ES-I3 (cell line): ENCODE measurements around the gene PLA2G4A.

Source experiments
- H3K36me3 ChIP-seq: 2 replicates; pipeline ENCODE4 v1.6.1; 2013; ENCODE audit warnings: mild to moderate bottlenecking, low read length, control low read depth, moderate library complexity; ENCODE audit not compliant: insufficient read depth
- H3K4me1 ChIP-seq: 2 replicates; pipeline ENCODE4 v1.6.1; 2013; ENCODE audit warnings: mild to moderate bottlenecking, control low read depth, low read length; ENCODE audit not compliant: insufficient read depth
- H3K9ac ChIP-seq: 2 replicates; pipeline ENCODE4 v1.6.1; 2013; ENCODE audit warnings: low read depth, mild to moderate bottlenecking, low read length, moderate library complexity
- H3K9me3 ChIP-seq: 2 replicates; pipeline ENCODE4 v1.6.1; 2013; ENCODE audit warnings: mild to moderate bottlenecking, low read length, moderate library complexity; ENCODE audit not compliant: control insufficient read depth, insufficient read depth

The PLA2G4A gene

DNA sequence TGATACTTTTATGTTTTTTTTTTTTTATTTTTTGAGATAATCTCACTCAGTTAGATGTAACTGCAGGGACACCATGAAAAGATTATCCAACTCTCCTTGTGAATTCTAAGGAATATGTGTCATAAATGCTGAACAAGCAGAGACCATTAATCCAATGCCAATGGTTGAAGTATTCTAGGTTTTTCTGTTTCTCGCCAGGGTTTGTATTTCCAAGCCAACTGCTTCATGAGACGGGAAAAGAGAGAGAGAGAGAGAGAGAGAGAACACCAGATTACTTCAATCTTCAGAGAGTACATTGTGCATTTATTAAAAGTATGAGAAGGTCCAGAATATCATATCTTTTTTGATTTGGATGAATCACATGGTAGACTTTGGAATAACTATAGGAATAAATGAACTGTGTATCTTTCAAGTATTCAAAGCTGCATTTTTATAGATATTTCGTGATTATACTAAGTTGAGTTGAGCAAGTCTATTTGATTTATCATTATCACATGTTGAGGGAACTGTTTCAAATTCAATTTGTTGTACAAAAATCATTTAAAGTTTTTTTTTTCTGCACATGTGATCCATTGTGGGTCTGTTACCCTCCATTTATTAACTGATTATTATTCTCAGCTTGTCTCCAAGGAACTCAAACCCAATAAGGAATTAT is 108.4 kb downstream of the PLA2G4A start:
- no peaks in the 10 kb centered on the region for H3K36me3 ChIP-seq
- H3K4me1 ChIP-seq, result no peaks in the 10 kb centered on the region
- no peak overlapping the region for H3K9ac ChIP-seq
- no peaks in the 10 kb centered on the region for H3K9me3 ChIP-seq

DNA sequence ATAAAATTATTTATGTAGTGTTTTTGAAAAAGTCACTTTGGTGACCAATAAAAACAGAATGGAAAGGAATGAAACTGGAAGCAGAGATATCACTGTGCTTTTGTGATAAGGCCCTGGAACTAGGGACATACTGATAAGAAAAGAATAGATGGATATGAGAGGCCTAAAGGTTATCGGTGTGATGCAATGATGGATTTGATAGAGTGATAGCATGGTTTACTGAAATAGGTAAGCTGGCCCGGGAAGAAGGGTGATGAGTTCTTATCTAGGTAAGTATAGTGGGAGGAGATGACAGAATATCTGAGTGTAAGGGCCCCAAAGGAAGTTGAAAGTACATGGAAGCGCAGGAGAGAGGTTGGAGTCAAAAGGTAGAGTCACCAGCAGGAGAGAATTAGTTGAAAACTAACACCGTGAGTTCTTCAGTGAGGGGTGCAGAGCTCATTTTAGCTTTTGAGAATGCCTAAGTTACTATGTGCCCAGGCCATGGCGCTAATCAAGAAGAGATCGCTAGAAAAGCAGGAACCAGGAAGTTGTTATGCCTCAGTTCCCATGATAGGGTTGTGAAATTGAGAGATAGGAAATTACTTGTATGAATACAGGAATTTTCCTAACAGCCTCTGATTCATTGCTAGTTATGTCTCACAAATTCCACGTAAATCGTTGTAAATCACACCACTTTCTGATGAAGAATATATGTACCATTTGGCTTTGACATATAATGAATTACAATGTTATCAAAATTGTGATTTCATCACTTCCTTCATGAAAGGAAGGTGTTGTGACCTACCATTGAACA is 115.3 kb downstream of the PLA2G4A start:
- Histone ChIP-seq H3K4me1 (no peaks in the 10 kb centered on the region), H3K9me3 (no peaks in the 10 kb centered on the region), H3K36me3 (no peaks in the 10 kb centered on the region), H3K9ac (no peak overlapping the region)

DNA sequence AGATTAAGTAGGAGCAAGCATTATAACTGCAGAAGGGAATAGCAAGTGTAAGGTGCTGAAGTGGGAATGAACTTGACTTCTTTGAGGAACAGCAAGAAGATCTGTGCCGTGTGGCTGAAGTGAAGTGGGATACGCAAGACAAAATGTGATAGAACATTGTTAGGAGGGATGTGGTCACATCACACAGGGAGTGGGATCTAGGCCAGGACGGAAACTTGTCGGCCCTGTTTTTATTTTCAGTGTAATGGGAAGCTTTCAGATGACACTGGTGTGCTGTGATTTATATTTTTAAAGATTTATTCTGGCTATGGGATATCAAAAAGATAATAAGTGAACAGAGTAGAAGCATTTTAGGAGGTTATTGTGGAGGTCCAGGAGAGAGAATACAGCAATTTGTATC is 116.4 kb downstream of the PLA2G4A start:
- Histone ChIP-seq H3K9me3 (no peaks in the 10 kb centered on the region), H3K4me1 (no peaks in the 10 kb centered on the region), H3K36me3 (no peaks in the 10 kb centered on the region), H3K9ac (no peak overlapping the region)

DNA sequence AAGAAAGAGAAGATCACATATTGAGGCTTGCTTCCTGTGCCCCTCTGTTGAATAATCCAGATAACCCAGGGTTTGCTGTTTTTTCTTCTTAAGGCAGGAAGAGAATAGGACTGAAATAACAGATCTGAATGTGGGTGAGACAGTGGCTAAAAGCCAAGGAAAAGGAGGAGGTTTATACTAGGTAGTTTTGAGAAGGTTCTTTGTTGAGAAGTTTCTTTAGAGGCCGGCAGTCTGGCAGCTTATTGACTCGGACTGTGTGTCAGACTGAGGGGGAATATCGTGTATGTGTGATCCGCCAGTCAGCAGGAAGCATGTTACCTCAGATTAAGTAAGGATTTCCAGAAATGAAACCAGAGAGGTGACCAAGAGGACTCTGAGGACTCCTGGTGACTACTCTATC is 119.8 kb downstream of the PLA2G4A start:
- Histone ChIP-seq H3K4me1 (no peaks in the 10 kb centered on the region), H3K9me3 (no peaks in the 10 kb centered on the region), H3K9ac (no peak overlapping the region), H3K36me3 (no peaks in the 10 kb centered on the region)

DNA sequence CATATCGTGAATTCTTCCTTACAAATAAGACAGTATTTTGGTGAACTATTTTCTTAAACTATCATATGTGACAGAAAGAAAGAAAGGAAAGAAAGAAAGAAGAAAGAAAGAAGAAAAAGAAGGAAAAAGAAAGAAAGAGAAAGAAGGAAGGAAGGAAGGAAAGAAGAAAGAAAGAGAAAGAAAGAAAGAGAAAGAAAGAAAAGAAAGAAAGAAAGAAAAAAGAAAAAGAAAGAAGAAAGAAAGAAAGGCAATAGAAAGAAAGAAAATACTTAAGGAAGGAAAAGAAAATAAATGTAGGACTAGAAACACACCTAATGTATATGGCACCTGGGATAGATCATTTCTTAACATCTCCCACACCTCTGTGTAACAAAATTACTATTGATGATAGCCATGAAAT is 120.4 kb downstream of the PLA2G4A start:
- H3K4me1 ChIP-seq, result no peaks in the 10 kb centered on the region
- H3K9me3 ChIP-seq, result no peaks in the 10 kb centered on the region
- H3K9ac ChIP-seq, result no peak overlapping the region
- no peaks in the 10 kb centered on the region for H3K36me3 ChIP-seq

DNA sequence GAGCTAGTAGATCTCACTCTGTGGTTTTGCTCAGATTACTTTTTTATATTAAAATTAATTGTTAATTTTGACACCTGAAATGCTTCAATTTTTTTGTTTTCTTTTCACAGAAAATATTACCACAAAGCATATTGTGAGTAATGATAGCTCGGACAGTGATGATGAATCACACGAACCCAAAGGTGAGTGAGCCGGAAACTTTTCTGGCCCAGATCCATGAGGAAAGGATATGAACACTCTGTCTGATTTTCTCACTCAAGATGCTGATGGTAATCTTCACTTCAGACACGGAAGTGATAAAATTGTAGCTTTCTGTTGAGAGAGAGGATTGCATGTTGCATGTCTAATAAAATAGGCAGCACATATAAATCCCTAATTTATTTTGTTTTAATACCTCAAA is 121.8 kb downstream of the PLA2G4A start:
- H3K9ac ChIP-seq, result no peak overlapping the region
- H3K9me3 ChIP-seq, result no peaks in the 10 kb centered on the region
- no peaks in the 10 kb centered on the region for H3K4me1 ChIP-seq

DNA sequence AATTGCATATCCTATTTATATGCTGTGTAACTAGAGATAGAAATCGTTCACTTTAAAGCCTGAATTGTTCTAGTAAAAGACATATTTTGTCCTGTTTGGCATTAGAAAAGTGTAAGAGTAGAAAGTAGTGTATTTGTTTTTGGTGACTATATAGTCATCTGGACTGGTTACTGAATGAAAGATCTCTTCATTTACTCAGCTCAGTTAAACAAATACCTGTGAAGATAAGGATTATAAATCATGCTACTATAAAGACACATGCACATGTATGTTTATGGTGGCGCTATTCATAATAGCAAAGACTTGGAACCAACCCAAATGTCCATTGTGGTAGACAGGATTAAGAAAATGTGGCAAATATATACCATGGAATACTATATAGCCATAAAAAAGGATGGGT is 125.1 kb downstream of the PLA2G4A start:
- Histone ChIP-seq H3K4me1 (no peaks in the 10 kb centered on the region), H3K9ac (no peak overlapping the region), H3K36me3 (no peaks in the 10 kb centered on the region), H3K9me3 (no peaks in the 10 kb centered on the region)

More for the DNA sequence above, 121.8 kb downstream of the PLA2G4A start:
- H3K36me3 ChIP-seq, result no peaks in the 10 kb centered on the region

DNA sequence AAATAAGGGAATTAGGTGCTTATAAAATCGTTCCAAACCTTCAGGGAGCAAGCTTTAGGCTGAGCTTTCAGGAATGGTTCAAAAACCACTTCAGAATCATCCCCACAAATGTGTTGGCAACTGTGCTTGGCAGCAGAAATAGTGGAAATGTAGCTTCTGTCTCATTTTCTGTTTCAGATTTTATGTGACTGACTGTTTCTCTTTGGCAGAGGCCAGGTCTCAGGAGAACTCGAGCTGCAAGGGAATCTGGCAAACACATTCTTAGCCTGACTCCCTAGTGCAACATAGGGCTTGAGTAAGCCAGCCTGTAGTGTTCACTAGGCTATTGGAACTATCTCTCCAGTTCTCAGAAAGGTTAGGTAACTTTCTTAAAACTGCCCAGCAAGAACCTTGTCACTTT is 128.6 kb downstream of the PLA2G4A start:
- no peak overlapping the region for H3K9ac ChIP-seq
- H3K9me3 ChIP-seq, result no peaks in the 10 kb centered on the region
- peaks cover 8% of the 10 kb centered on the region; the same call in 1 of the 2 replicates for H3K4me1 ChIP-seq
- H3K36me3 ChIP-seq, result no peaks in the 10 kb centered on the region

DNA sequence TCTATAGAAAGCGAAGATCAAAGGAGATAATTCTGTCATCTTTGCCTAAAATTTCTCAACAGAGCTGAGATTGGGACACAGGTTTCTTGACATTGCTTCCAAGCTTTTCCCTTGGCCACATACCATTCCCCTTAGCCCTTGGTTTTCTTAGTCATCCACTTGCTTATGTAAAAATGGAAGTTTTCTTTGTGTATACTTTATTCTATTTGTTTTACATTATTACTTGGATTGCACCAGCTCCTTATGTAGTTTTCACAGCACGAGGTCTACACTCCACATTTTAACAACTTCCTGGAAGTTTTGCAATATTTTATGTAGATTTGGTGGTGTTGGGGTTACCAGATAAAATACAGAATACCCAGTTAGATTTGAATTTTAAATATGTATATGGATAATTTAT is 129.8 kb downstream of the PLA2G4A start:
- Histone ChIP-seq H3K9me3 (no peaks in the 10 kb centered on the region), H3K4me1 (peaks cover 8% of the 10 kb centered on the region; the same call in 1 of the 2 replicates), H3K36me3 (no peaks in the 10 kb centered on the region), H3K9ac (no peak overlapping the region)

DNA sequence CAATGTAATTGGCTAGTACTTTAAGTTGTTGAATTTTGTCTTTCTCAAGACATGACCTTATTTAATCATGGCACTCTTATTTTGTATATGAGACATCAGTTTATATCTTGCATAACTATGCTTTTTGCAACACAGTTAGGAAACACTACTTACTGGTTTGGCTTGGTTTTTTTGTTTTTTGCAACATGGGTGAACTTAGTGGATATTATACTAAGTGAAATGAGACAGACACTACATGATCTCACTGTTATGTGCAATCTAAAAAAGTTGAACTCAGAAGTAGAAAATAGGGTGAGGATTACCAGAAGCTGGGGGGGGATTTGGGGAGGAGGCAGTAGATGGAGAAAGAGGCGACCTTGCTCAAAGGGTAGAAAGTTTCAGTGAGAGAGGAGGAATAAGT is 132.1 kb downstream of the PLA2G4A start:
- Histone ChIP-seq H3K9me3 (no peaks in the 10 kb centered on the region), H3K9ac (no peak overlapping the region), H3K4me1 (peaks cover 8% of the 10 kb centered on the region; the same call in 1 of the 2 replicates), H3K36me3 (no peaks in the 10 kb centered on the region)

DNA sequence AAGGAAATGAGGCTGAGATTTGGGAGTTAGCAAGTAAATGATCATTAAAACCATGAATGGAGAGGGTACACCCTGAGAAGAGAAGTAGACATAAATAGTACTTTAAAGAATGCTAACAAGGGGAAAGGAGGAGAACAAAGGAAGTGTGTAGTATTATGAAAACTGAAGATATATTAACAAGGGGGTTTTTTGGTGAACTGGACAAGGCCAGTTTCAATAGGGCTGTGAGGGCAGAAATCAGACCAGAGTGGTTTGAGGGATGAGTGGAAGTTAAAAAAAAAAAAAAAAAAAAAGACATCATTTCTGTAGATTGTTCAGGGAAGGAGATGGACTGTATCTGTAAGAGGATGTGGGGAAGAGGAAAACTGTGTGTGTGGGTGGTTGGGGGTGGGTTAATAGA is 137.1 kb downstream of the PLA2G4A start:
- peaks cover 5% of the 10 kb centered on the region; the same call in 1 of the 2 replicates for H3K4me1 ChIP-seq
- H3K9me3 ChIP-seq, result no peaks in the 10 kb centered on the region
- H3K9ac ChIP-seq, result no peak overlapping the region
- H3K36me3 ChIP-seq, result no peaks in the 10 kb centered on the region

DNA sequence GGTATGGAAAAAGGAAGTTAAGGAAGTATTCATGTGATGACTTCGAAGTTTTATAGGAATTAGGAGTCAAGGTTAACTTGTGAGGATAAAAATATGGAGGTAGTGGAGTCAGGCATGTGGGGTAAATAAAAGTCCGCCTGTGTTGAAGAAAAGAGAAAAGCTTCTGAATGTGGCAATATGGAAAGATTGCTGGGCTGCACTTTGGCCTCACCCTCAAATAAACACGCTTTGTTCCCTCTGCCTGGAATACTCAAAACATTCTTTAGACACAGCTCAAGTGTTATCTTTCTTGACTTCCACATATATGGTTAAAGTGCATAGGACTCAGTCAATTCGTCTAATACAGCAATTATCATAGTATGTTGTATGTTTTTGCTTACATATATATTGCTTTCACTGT is 137.7 kb downstream of the PLA2G4A start:
- Histone ChIP-seq H3K4me1 (peaks cover 4% of the 10 kb centered on the region; the same call in 1 of the 2 replicates), H3K9ac (no peak overlapping the region), H3K9me3 (no peaks in the 10 kb centered on the region), H3K36me3 (no peaks in the 10 kb centered on the region)

DNA sequence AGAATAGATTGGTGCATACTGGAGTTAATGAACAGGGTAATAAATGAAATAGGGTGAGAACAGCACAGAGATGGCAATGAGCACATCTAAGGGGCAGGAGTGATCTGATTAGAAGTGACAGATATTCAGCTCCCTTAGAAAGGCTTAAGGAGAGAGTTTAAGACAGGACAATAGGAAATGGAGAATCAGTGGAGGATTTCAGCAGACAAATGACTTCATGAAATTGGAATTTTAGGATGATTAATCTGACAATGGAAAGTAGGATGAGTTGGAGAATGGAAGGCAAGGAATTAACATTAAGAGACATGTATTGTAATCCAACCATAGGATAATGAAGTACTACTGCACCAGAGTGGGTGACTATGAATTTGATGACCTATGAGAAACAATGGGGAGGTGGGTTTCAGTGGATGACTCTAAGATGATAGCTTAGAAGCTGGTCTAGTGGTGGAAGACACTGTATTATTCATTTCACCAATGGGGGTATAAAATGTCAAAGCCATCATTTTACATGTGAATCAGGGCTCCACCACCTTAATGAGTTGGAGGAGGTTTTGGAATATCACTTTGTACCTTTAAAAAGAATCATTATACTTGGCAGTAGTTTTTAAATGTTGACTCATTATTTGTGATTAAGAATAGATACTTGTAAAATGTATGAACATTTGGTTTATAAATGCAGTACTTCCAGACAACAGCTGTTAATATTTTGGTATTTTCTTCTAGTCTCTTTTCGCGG is 139.1 kb downstream of the PLA2G4A start:
- Histone ChIP-seq H3K9me3 (no peaks in the 10 kb centered on the region), H3K9ac (no peak overlapping the region), H3K36me3 (no peaks in the 10 kb centered on the region), H3K4me1 (peaks cover 4% of the 10 kb centered on the region; the same call in 1 of the 2 replicates)

DNA sequence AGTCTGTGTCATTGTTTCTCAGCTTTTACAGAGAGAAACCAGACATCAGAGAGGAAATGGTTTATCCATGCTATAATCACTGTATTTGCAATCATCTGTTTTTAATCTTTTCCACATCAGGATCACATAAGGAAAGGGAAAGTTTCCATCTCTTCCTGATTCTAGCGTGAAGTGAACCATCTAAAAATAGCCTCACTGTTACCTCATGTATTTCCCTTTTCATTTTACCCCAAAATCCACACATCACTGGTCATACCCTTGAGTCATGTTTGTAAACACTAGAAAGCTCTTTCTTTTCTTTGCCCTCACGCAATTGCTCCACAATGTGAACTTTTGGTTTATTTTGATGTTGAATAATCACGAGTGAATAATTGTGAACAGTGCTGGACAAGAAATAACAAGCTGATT is 146.0 kb downstream of the PLA2G4A start:
- Histone ChIP-seq H3K4me1 (no peaks in the 10 kb centered on the region), H3K9ac (no peak overlapping the region)

More for the DNA sequence above, 146.0 kb downstream of the PLA2G4A start:
- Histone ChIP-seq H3K36me3 (no peaks in the 10 kb centered on the region), H3K9me3 (no peaks in the 10 kb centered on the region)
